ENCODE measurements around the gene CMC4.

The CMC4 gene

DNA sequence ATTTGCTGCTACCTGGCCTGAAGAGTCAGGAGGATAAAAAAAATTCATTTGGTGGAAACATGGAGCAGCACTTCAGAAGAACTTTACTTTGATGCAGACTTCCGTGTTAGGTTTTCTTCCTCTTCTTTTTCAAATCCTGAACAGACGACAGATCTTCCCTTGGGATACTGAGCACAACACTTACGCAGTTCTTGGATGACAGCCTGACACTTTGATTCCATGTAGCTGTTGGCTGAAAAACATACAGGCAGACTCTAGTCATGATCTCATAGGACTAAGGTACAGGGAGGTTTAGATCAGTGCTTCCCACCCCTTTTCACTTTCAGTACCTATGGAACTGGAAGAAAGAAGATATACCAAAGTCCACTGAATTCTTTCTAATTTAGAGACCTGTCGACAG is 9.2 kb downstream of the CMC4 start:
- H3K4me3 ChIP-seq (ENCODE audit: low read depth, low read length, poor library complexity, severe bottlenecking): no peak overlapping the region

GRCh38 chrX:155056877-155057792 is 13.8 kb downstream of the CMC4 start:
- TF ChIP-seq EZH2 (IDR thresholded peaks at IDR 0.05; ENCODE audit: borderline replicate concordance, low read length): no peak
- TF ChIP-seq, protein P1, sequence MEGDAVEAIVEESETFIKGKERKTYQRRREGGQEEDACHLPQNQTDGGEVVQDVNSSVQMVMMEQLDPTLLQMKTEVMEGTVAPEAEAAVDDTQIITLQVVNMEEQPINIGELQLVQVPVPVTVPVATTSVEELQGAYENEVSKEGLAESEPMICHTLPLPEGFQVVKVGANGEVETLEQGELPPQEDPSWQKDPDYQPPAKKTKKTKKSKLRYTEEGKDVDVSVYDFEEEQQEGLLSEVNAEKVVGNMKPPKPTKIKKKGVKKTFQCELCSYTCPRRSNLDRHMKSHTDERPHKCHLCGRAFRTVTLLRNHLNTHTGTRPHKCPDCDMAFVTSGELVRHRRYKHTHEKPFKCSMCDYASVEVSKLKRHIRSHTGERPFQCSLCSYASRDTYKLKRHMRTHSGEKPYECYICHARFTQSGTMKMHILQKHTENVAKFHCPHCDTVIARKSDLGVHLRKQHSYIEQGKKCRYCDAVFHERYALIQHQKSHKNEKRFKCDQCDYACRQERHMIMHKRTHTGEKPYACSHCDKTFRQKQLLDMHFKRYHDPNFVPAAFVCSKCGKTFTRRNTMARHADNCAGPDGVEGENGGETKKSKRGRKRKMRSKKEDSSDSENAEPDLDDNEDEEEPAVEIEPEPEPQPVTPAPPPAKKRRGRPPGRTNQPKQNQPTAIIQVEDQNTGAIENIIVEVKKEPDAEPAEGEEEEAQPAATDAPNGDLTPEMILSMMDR (IDR thresholded peaks at IDR 0.05; ENCODE audit: low read length): peak; percentile 68; the same call in 1 of the 2 replicates
- no peaks in the 10 kb centered on the region for H3K9me3 ChIP-seq (ENCODE audit: low read length)
- peaks cover 20% of the 10 kb centered on the region for H3K36me3 ChIP-seq (ENCODE audit: insufficient read depth, low read length)
- H3K27me3 ChIP-seq (ENCODE audit: insufficient read depth, low read length): no peaks in the 10 kb centered on the region
- H3K79me2 ChIP-seq (ENCODE audit: insufficient read depth, low read length): no peaks in the 10 kb centered on the region
- peaks cover 13% of the 10 kb centered on the region for H3K4me1 ChIP-seq (ENCODE audit: insufficient read depth, low read length, severe bottlenecking)
- H3K9me2 ChIP-seq (ENCODE audit: low read depth, low read length): no peaks in the 10 kb centered on the region
- H2AFZ ChIP-seq (ENCODE audit: low read length): no peak overlapping the region
- no peak overlapping the region for H3K27ac ChIP-seq (ENCODE audit: low read depth, low read length, poor library complexity, severe bottlenecking)
- peak overlapping the region; percentile 68 for H3K4me2 ChIP-seq (ENCODE audit: low read length)
- no peaks in the 10 kb centered on the region for H4K20me1 ChIP-seq (ENCODE audit: insufficient read depth, low read length)
- peak overlapping the region; percentile 54 for H3K4me3 ChIP-seq (ENCODE audit: low read depth, low read length, poor library complexity, severe bottlenecking)
- H3F3A ChIP-seq (ENCODE audit: insufficient read depth, low read length): no peaks in the 10 kb centered on the region
- H3K9ac ChIP-seq (ENCODE audit: low read length): peak overlapping the region; percentile 35; the same call in 1 of the 2 replicates

More for the DNA sequence above, 9.2 kb downstream of the CMC4 start:
- H3K9me3 ChIP-seq (ENCODE audit: low read length): no peaks in the 10 kb centered on the region
- peaks cover 32% of the 10 kb centered on the region for H3K36me3 ChIP-seq (ENCODE audit: insufficient read depth, low read length)
- H3F3A ChIP-seq (ENCODE audit: insufficient read depth, low read length): no peaks in the 10 kb centered on the region
- no peaks in the 10 kb centered on the region for H3K9me2 ChIP-seq (ENCODE audit: low read depth, low read length)
- H3K4me2 ChIP-seq (ENCODE audit: low read length): no peak overlapping the region
- H3K27me3 ChIP-seq (ENCODE audit: insufficient read depth, low read length): no peaks in the 10 kb centered on the region
- no peak overlapping the region for H2AFZ ChIP-seq (ENCODE audit: low read length)
- H3K79me2 ChIP-seq (ENCODE audit: insufficient read depth, low read length): no peaks in the 10 kb centered on the region
- H3K27ac ChIP-seq (ENCODE audit: low read depth, low read length, poor library complexity, severe bottlenecking): no peak overlapping the region
- peaks cover 10% of the 10 kb centered on the region for H3K4me1 ChIP-seq (ENCODE audit: insufficient read depth, low read length, severe bottlenecking)
- TF ChIP-seq EZH2 (IDR thresholded peaks at IDR 0.05; ENCODE audit: borderline replicate concordance, low read length): no peak
- TF ChIP-seq, protein P1 (IDR thresholded peaks at IDR 0.05; ENCODE audit: low read length): no peak
- no peak overlapping the region for H3K9ac ChIP-seq (ENCODE audit: low read length)
- H4K20me1 ChIP-seq (ENCODE audit: insufficient read depth, low read length): no peaks in the 10 kb centered on the region

GRCh38 chrX:155056471-155056870 is 14.5 kb downstream of the CMC4 start:
- H3K9ac ChIP-seq (ENCODE audit: low read length): no peak overlapping the region
- H3K9me3 ChIP-seq (ENCODE audit: low read length): no peaks in the 10 kb centered on the region
- H3F3A ChIP-seq (ENCODE audit: insufficient read depth, low read length): no peaks in the 10 kb centered on the region
- no peak overlapping the region for H2AFZ ChIP-seq (ENCODE audit: low read length)
- TF ChIP-seq, protein P1 (IDR thresholded peaks at IDR 0.05; ENCODE audit: low read length): no peak
- no peak for TF ChIP-seq EZH2 (IDR thresholded peaks at IDR 0.05; ENCODE audit: borderline replicate concordance, low read length)
- H3K4me2 ChIP-seq (ENCODE audit: low read length): no peak overlapping the region
- peaks cover 21% of the 10 kb centered on the region for H3K36me3 ChIP-seq (ENCODE audit: insufficient read depth, low read length)
- H4K20me1 ChIP-seq (ENCODE audit: insufficient read depth, low read length): no peaks in the 10 kb centered on the region
- H3K27ac ChIP-seq (ENCODE audit: low read depth, low read length, poor library complexity, severe bottlenecking): no peak overlapping the region
- H3K27me3 ChIP-seq (ENCODE audit: insufficient read depth, low read length): no peaks in the 10 kb centered on the region
- H3K4me3 ChIP-seq (ENCODE audit: low read depth, low read length, poor library complexity, severe bottlenecking): no peak overlapping the region
- H3K79me2 ChIP-seq (ENCODE audit: insufficient read depth, low read length): no peaks in the 10 kb centered on the region
- H3K4me1 ChIP-seq (ENCODE audit: insufficient read depth, low read length, severe bottlenecking): peaks cover 13% of the 10 kb centered on the region
- H3K9me2 ChIP-seq (ENCODE audit: low read depth, low read length): no peaks in the 10 kb centered on the region
